HK-2 (cell line): ENCODE results near the gene HCAR2.
"Not testable (repeated sequence)": the region's sequence is repeated elsewhere in the genome, so short reads cannot be mapped to it uniquely, and the experiment has no call there.

Source experiments
- DNase-seq: peaks from one replicate; pipeline ENCODE4 v3.0.0-alpha.2; 2018; ENCODE audit not compliant: unreplicated experiment

The HCAR2 gene

GRCh38 chr12:122665349-122665748 lies 37.8 kb downstream of the HCAR2 start:
- DNase-seq = no peak

- no peak for DNase-seq
Measured at GRCh38 chr12:122661938-122662337, 41.2 kb downstream of the HCAR2 start.

GRCh38 chr12:122661246-122661645 lies 41.9 kb downstream of the HCAR2 start:
- DNase-seq = no peak

- DNase-seq = no peak
Measured at GRCh38 chr12:122659579-122659978, 43.6 kb downstream of the HCAR2 start.

- no peak for DNase-seq
Measured at GRCh38 chr12:122656298-122656697, 46.9 kb downstream of the HCAR2 start.

- not testable (repeated sequence) for DNase-seq
Measured at GRCh38 chr12:122653291-122653690, 49.9 kb downstream of the HCAR2 start.

GRCh38 chr12:122651520-122652224 lies 51.5 kb downstream of the HCAR2 start:
- DNase-seq = no peak
